ENCODE results near the gene PPP1R13L. TPM values are rescaled to one million over a fixed set of nuclear protein-coding genes. Genes with fewer than 3 reads are reported as not detected.

The PPP1R13L gene
- total RNA-seq, 1 donor from 2014 or later: 0.93 TPM

DNA sequence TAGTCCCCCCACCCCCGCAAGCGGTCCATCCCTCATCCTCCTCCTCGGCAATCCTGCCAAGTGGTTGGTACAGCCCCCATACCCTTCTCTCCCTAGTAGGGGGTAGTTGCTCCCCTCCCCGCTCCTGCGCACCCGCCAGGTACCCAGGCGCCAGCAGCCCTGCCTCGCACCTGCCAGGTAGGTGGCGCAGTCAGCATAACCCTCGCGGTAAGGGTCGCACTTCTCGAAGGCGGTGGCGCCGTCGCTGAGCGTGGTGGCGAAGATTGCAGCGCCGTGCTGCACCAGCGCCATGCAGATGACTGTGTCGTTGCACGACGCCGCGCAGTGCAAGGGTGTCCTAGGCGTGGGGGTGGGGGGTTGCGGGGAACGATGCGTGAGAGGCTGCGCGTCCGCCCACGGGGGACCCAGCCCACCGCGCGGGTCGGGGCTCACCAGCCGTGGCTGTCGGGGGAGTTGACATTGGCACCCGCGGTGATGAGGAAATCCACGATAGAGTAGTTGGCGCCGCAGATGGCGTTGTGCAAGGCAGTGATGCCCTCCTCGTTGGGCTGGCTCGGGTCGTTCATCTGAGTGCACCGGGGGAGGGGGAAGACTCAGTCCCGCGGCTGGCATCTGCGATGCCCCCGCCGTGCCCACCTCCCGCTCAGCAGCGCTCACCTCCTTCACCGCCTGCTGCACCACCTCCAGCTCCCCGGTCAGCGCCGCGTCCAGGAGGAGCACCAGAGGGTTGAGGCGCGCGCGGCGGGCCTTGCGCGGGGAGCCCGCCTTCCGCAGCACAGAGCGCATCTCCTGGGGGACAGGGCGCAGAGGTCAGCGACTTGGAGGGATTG lies 19.3 kb downstream of the PPP1R13L start:
- no peaks in the 10 kb centered on the region for H3K9me3 Mint-ChIP-seq (ENCODE audit: unreplicated experiment)
- no peak overlapping the region for H3K4me3 Mint-ChIP-seq (ENCODE audit: unreplicated experiment)
- peaks cover 2% of the 10 kb centered on the region for H3K4me1 Mint-ChIP-seq (ENCODE audit: low read depth, unreplicated experiment)
- peaks cover 8% of the 10 kb centered on the region for H3K27me3 Mint-ChIP-seq (ENCODE audit: unreplicated experiment)
- no peak overlapping the region for H3K27ac Mint-ChIP-seq (ENCODE audit: unreplicated experiment)
- TF ChIP-seq, protein P1, sequence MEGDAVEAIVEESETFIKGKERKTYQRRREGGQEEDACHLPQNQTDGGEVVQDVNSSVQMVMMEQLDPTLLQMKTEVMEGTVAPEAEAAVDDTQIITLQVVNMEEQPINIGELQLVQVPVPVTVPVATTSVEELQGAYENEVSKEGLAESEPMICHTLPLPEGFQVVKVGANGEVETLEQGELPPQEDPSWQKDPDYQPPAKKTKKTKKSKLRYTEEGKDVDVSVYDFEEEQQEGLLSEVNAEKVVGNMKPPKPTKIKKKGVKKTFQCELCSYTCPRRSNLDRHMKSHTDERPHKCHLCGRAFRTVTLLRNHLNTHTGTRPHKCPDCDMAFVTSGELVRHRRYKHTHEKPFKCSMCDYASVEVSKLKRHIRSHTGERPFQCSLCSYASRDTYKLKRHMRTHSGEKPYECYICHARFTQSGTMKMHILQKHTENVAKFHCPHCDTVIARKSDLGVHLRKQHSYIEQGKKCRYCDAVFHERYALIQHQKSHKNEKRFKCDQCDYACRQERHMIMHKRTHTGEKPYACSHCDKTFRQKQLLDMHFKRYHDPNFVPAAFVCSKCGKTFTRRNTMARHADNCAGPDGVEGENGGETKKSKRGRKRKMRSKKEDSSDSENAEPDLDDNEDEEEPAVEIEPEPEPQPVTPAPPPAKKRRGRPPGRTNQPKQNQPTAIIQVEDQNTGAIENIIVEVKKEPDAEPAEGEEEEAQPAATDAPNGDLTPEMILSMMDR (IDR thresholded peaks at IDR 0.05; ENCODE audit: partially characterized antibody, unreplicated experiment): no peak
- DNase-seq: peak; percentile 39
- no peaks in the 10 kb centered on the region for H3K36me3 Mint-ChIP-seq (ENCODE audit: unreplicated experiment)

DNA sequence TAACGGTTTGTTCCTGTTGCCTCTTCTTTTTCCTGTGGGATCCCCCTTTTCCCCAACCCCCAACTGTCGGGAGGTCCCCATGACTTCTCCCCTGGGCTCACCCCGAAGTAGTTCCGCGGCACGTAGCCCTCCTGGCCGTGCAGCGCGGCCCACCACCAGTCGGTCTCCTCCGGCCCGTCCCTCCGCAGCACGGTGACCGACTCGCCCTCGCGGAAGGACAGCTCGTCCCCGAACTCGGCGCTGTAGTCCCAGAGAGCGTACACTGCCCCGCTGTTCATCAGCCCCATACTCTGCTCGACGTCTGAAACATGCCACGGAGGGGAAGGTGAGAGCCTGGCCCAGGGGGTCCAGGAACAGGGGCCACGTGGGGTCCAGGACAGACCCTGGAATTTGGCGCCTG lies 22.4 kb downstream of the PPP1R13L start:
- Mint-ChIP-seq H3K27ac (ENCODE audit: unreplicated experiment) (no peak overlapping the region), H3K4me3 (ENCODE audit: unreplicated experiment) (no peak overlapping the region), H3K27me3 (ENCODE audit: unreplicated experiment) (peaks cover 8% of the 10 kb centered on the region), H3K4me1 (ENCODE audit: low read depth, unreplicated experiment) (peaks cover 2% of the 10 kb centered on the region), H3K36me3 (ENCODE audit: unreplicated experiment) (no peaks in the 10 kb centered on the region), H3K9me3 (ENCODE audit: unreplicated experiment) (no peaks in the 10 kb centered on the region)
- DNase-seq: no peak
- TF ChIP-seq, protein P1 (IDR thresholded peaks at IDR 0.05; ENCODE audit: partially characterized antibody, unreplicated experiment): no peak

DNA sequence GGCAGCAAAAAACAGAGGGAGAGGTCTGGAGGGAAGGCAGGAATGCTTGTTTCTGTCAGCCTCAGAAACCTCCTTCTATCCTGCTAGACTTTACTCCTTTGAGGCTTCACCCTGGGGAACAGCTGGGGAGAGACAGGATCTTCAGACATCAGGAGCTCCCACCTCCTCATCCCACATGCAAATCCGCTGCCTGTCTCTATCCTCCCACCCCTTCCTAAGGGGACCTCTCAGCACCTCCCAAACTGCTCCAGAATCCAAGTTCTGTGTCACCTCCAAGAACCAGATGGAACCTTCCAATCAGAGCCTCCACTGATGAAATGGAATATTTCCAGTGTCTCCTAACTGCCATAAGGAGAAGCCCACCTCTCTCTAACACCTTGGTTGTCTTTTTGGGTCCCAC lies 24.8 kb downstream of the PPP1R13L start:
- H3K36me3 Mint-ChIP-seq (ENCODE audit: unreplicated experiment): no peaks in the 10 kb centered on the region
- no peak for DNase-seq
- H3K4me3 Mint-ChIP-seq (ENCODE audit: unreplicated experiment): no peak overlapping the region
- peaks cover 4% of the 10 kb centered on the region for H3K27me3 Mint-ChIP-seq (ENCODE audit: unreplicated experiment)
- H3K9me3 Mint-ChIP-seq (ENCODE audit: unreplicated experiment): no peaks in the 10 kb centered on the region
- TF ChIP-seq, protein P1 (IDR thresholded peaks at IDR 0.05; ENCODE audit: partially characterized antibody, unreplicated experiment): no peak
- no peaks in the 10 kb centered on the region for H3K4me1 Mint-ChIP-seq (ENCODE audit: low read depth, unreplicated experiment)
- no peak overlapping the region for H3K27ac Mint-ChIP-seq (ENCODE audit: unreplicated experiment)

DNA sequence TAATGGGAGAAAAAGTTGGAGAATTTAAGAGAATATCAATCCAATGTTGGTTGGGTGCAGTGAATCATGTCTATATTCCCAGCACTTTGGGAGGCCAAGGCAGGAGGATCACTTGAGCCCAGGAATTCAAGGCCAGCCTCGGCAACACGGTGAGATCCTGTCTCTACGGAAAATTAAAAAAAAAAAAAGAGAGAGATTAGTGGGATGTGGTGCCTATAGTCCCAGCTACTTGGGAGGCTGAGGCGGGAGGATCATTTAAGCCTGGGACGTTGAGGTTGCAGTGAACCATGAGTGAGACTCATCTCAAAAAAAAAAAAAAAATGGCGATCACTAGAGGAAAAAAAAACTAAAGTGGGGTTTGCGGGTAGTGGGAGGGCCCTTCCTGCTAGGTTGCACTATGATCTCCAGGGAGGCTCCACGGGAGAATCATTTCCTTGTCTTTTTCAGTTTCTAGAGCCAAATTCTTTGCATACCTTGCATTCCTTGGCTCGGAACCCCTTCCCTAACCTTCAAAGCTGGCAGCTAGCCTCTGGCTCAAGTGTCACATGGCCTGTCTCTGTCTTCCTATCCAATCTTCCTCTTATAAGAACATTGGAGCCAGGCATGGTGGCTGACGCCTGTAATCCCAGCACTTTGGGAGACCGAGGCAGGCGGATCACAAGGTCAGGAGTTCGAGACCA lies 28.7 kb downstream of the PPP1R13L start:
- H3K4me3 Mint-ChIP-seq (ENCODE audit: unreplicated experiment): no peak overlapping the region
- H3K9me3 Mint-ChIP-seq (ENCODE audit: unreplicated experiment): no peaks in the 10 kb centered on the region
- TF ChIP-seq, protein P1 (IDR thresholded peaks at IDR 0.05; ENCODE audit: partially characterized antibody, unreplicated experiment): no peak
- DNase-seq: no peak
- no peaks in the 10 kb centered on the region for H3K27me3 Mint-ChIP-seq (ENCODE audit: unreplicated experiment)
- H3K4me1 Mint-ChIP-seq (ENCODE audit: low read depth, unreplicated experiment): no peaks in the 10 kb centered on the region
- H3K27ac Mint-ChIP-seq (ENCODE audit: unreplicated experiment): no peak overlapping the region
- no peaks in the 10 kb centered on the region for H3K36me3 Mint-ChIP-seq (ENCODE audit: unreplicated experiment)

All from glutamatergic neuron (in vitro differentiated cells).